Smooth muscle cell of the coronary artery (primary cell): ENCODE results near the gene PCDHB5. TPM values are rescaled to one million over a fixed set of nuclear protein-coding genes. Genes with fewer than 3 reads are reported as not detected.

Source experiments
- total RNA-seq: library from RNA; depleted of rRNA; stranded (reverse); fragments of >200 nt; gene quantifications from 2 replicates; pipeline ENCODE4 v1.2.3, GENCODE V29; 2014; ENCODE audit warnings: low replicate concordance

PCDHB5 gene
- 2.3 and 3.7 TPM in 2 replicates for total RNA-seq

GRCh38 chr5:141135030-141135717 lies at the start of gene PCDHB5:
Gene PCDHB5 (plus strand): TSS chr5:141135206. CDS start chr5:141135435, 229 bp downstream.

GRCh38 chr5:141094481-141095262 lies 40.3 kb upstream of the PCDHB5 start, which contains the start of gene PCDHB2:
Gene PCDHB2 (plus strand): TSS chr5:141094615. CDS start chr5:141094791, 176 bp downstream.

GRCh38 chr5:141100243-141100805 lies 34.7 kb upstream of the PCDHB5 start, which contains the start of gene PCDHB3:
Gene PCDHB3 (plus strand): TSS chr5:141100473. CDS start chr5:141100650, 177 bp downstream.

GRCh38 chr5:141121563-141121962 lies 13.4 kb upstream of the PCDHB5 start, which contains the start of gene PCDHB4:
Gene PCDHB4 (plus strand): TSS chr5:141121818. CDS start chr5:141121999, 181 bp downstream.

GRCh38 chr5:141149812-141150211 lies 14.8 kb downstream of the PCDHB5 start, which contains the start of gene PCDHB6:
Gene PCDHB6 (plus strand): TSS chr5:141150057. CDS start chr5:141150258, 201 bp downstream.

GRCh38 chr5:141172381-141173204 lies 37.6 kb downstream of the PCDHB5 start, which contains the start of gene PCDHB7:
Gene PCDHB7 (plus strand): TSS chr5:141172644. CDS start chr5:141172836, 192 bp downstream.

GRCh38 chr5:141177577-141178191 lies 42.7 kb downstream of the PCDHB5 start, which contains the start of gene PCDHB8:
Gene PCDHB8 (plus strand): TSS chr5:141177790. CDS start chr5:141178035, 245 bp downstream.

GRCh38 chr5:141182248-141182647 lies 47.2 kb downstream of the PCDHB5 start, which contains the start of gene PCDHB16:
Gene PCDHB16 (plus strand): TSS chr5:141182387. CDS start chr5:141182560, 173 bp downstream.

GRCh38 chr5:141186897-141187512 lies 52.0 kb downstream of the PCDHB5 start, which contains the start of gene PCDHB9:
Gene PCDHB9 (plus strand): TSS chr5:141187161. CDS start chr5:141187319, 158 bp downstream.

Other genes starting within 250 kb of the PCDHB5 start
- gene PCDHAC1, start 208.9 kb upstream of the PCDHB5 start, total RNA-seq: under 0.01 and 0.35 TPM in 2 replicates
- 0.15 and 2.3 TPM in 2 replicates for gene PCDHAC2, start 168.7 kb upstream of the PCDHB5 start, total RNA-seq
- gene PCDHB1, start 83.8 kb upstream of the PCDHB5 start, total RNA-seq: not detected in 2 replicates
- 1.1 and 3.7 TPM in 2 replicates for gene PCDHB2, start 40.6 kb upstream of the PCDHB5 start, total RNA-seq
- 0.15 and 1.1 TPM in 2 replicates for gene PCDHB3, start 34.7 kb upstream of the PCDHB5 start, total RNA-seq
- gene PCDHB4, start 13.4 kb upstream of the PCDHB5 start, total RNA-seq: 0.08 and 0.23 TPM in 2 replicates
- gene PCDHB6, start 14.9 kb downstream of the PCDHB5 start, total RNA-seq: 0.08 TPM in 1 of 2 replicates, not detected in the other
- gene PCDHB7, start 37.4 kb downstream of the PCDHB5 start, total RNA-seq: 0.30 and 0.47 TPM in 2 replicates
- 0.23 and 0.35 TPM in 2 replicates for gene PCDHB8, start 42.6 kb downstream of the PCDHB5 start, total RNA-seq
- gene PCDHB16, start 47.2 kb downstream of the PCDHB5 start, total RNA-seq: 0.23 and 0.70 TPM in 2 replicates
- gene PCDHB9, start 52.0 kb downstream of the PCDHB5 start, total RNA-seq: 0.12 and 0.30 TPM in 2 replicates
- 0.59 and 0.68 TPM in 2 replicates for gene PCDHB10, start 57.1 kb downstream of the PCDHB5 start, total RNA-seq
- 0.38 and 0.70 TPM in 2 replicates for gene PCDHB11, start 64.4 kb downstream of the PCDHB5 start, total RNA-seq
- 0.15 and 0.23 TPM in 2 replicates for gene PCDHB12, start 73.5 kb downstream of the PCDHB5 start, total RNA-seq
- 0.59 and 0.75 TPM in 2 replicates for gene PCDHB13, start 78.7 kb downstream of the PCDHB5 start, total RNA-seq
- gene PCDHB14, start 88.1 kb downstream of the PCDHB5 start, total RNA-seq: 0.59 and 2.1 TPM in 2 replicates
- gene PCDHB15, start 110.2 kb downstream of the PCDHB5 start, total RNA-seq: 0.70 and 1.2 TPM in 2 replicates
- 0.23 TPM in 1 of 2 replicates, not detected in the other for gene SLC25A2, start 168.8 kb downstream of the PCDHB5 start, total RNA-seq
- 69.5 and 80.4 TPM in 2 replicates for gene TAF7, start 185.6 kb downstream of the PCDHB5 start, total RNA-seq
- gene PCDHGA1, start 195.3 kb downstream of the PCDHB5 start, total RNA-seq: 0.75 and 1.3 TPM in 2 replicates
- gene PCDHGA2, start 203.6 kb downstream of the PCDHB5 start, total RNA-seq: 1.2 and 1.7 TPM in 2 replicates
- gene PCDHGA3, start 208.6 kb downstream of the PCDHB5 start, total RNA-seq: 0.23 and 0.98 TPM in 2 replicates
- gene PCDHGB1, start 214.9 kb downstream of the PCDHB5 start, total RNA-seq: 1.5 and 2.4 TPM in 2 replicates
- 3.2 and 4.4 TPM in 2 replicates for gene PCDHGA4, start 219.8 kb downstream of the PCDHB5 start, total RNA-seq
- 1.6 and 2.0 TPM in 2 replicates for gene PCDHGB2, start 224.8 kb downstream of the PCDHB5 start, total RNA-seq
- 0.98 and 1.3 TPM in 2 replicates for gene PCDHGA5, start 229.0 kb downstream of the PCDHB5 start, total RNA-seq
- 3.5 and 5.6 TPM in 2 replicates for gene PCDHGB3, start 235.0 kb downstream of the PCDHB5 start, total RNA-seq
- gene PCDHGA6, start 238.7 kb downstream of the PCDHB5 start, total RNA-seq: 2.2 and 2.3 TPM in 2 replicates
- gene PCDHGA7, start 247.5 kb downstream of the PCDHB5 start, total RNA-seq: 2.3 and 2.8 TPM in 2 replicates